ENCODE measurements around the gene PCSK1. TPM values are rescaled to one million over a fixed set of nuclear protein-coding genes. Genes with fewer than 3 reads are reported as not detected.

The PCSK1 gene
- total RNA-seq, 1 donor: 1.1 TPM

GRCh38 chr5:96455789-96456188 is 22.7 kb upstream of the PCSK1 start:
- Histone ChIP-seq H3K4me2 (ENCODE audit: insufficient read depth, low read length) (peak overlapping the region; percentile 50), H3K27ac (ENCODE audit: low read depth, low read length) (no peak overlapping the region), H3K79me2 (ENCODE audit: insufficient read depth, low read length) (no peaks in the 10 kb centered on the region), H3K9me3 (ENCODE audit: low read depth, low read length) (no peaks in the 10 kb centered on the region), H3K27me3 (ENCODE audit: insufficient read depth, low read length) (peaks cover under 1% of the 10 kb centered on the region), H4K20me1 (ENCODE audit: insufficient read depth, low read length) (no peaks in the 10 kb centered on the region), H3K4me1 (ENCODE audit: insufficient read depth, low read length) (no peaks in the 10 kb centered on the region), H2AFZ (ENCODE audit: low read length) (peak overlapping the region; percentile 6), H3K36me3 (ENCODE audit: insufficient read depth, low read length) (no peaks in the 10 kb centered on the region), H3K4me3 (ENCODE audit: insufficient read depth, low read length) (no peak overlapping the region)
- DNase-seq (ENCODE audit: insufficient read length, low spot score, missing footprints): no peak
- TF ChIP-seq CTCF (IDR thresholded peaks at IDR 0.05; ENCODE audit: extremely low read depth, low read depth, low read length): no peak

- Histone ChIP-seq H3K36me3 (ENCODE audit: insufficient read depth, low read length) (no peaks in the 10 kb centered on the region), H3K9me3 (ENCODE audit: low read depth, low read length) (no peaks in the 10 kb centered on the region), H3K4me1 (ENCODE audit: insufficient read depth, low read length) (no peaks in the 10 kb centered on the region), H2AFZ (ENCODE audit: low read length) (no peak overlapping the region), H4K20me1 (ENCODE audit: insufficient read depth, low read length) (no peaks in the 10 kb centered on the region), H3K27me3 (ENCODE audit: insufficient read depth, low read length) (peaks cover 13% of the 10 kb centered on the region), H3K4me3 (ENCODE audit: insufficient read depth, low read length) (no peak overlapping the region), H3K27ac (ENCODE audit: low read depth, low read length) (no peak overlapping the region), H3K79me2 (ENCODE audit: insufficient read depth, low read length) (no peaks in the 10 kb centered on the region), H3K4me2 (ENCODE audit: insufficient read depth, low read length) (no peak overlapping the region)
- DNase-seq (ENCODE audit: insufficient read length, low spot score, missing footprints): no peak
- no peak for TF ChIP-seq CTCF (IDR thresholded peaks at IDR 0.05; ENCODE audit: extremely low read depth, low read depth, low read length)
Observed at GRCh38 chr5:96453394-96453793, 20.3 kb upstream of the PCSK1 start.

- H3K4me3 ChIP-seq (ENCODE audit: insufficient read depth, low read length): no peak overlapping the region
- H3K27me3 ChIP-seq (ENCODE audit: insufficient read depth, low read length): peaks cover 34% of the 10 kb centered on the region
- no peak overlapping the region for H2AFZ ChIP-seq (ENCODE audit: low read length)
- H3K9me3 ChIP-seq (ENCODE audit: low read depth, low read length): no peaks in the 10 kb centered on the region
- no peak overlapping the region for H3K4me2 ChIP-seq (ENCODE audit: insufficient read depth, low read length)
- no peaks in the 10 kb centered on the region for H3K79me2 ChIP-seq (ENCODE audit: insufficient read depth, low read length)
- no peaks in the 10 kb centered on the region for H4K20me1 ChIP-seq (ENCODE audit: insufficient read depth, low read length)
- no peak for DNase-seq (ENCODE audit: insufficient read length, low spot score, missing footprints)
- H3K36me3 ChIP-seq (ENCODE audit: insufficient read depth, low read length): no peaks in the 10 kb centered on the region
- H3K27ac ChIP-seq (ENCODE audit: low read depth, low read length): no peak overlapping the region
- H3K4me1 ChIP-seq (ENCODE audit: insufficient read depth, low read length): no peaks in the 10 kb centered on the region
- TF ChIP-seq CTCF (IDR thresholded peaks at IDR 0.05; ENCODE audit: extremely low read depth, low read depth, low read length): no peak
Observed at GRCh38 chr5:96447949-96448348, 14.9 kb upstream of the PCSK1 start.

- Histone ChIP-seq H3K79me2 (ENCODE audit: insufficient read depth, low read length) (no peaks in the 10 kb centered on the region), H2AFZ (ENCODE audit: low read length) (no peak overlapping the region), H3K4me1 (ENCODE audit: insufficient read depth, low read length) (no peaks in the 10 kb centered on the region), H3K36me3 (ENCODE audit: insufficient read depth, low read length) (no peaks in the 10 kb centered on the region), H4K20me1 (ENCODE audit: insufficient read depth, low read length) (no peaks in the 10 kb centered on the region), H3K4me3 (ENCODE audit: insufficient read depth, low read length) (no peak overlapping the region), H3K27ac (ENCODE audit: low read depth, low read length) (no peak overlapping the region), H3K9me3 (ENCODE audit: low read depth, low read length) (no peaks in the 10 kb centered on the region), H3K27me3 (ENCODE audit: insufficient read depth, low read length) (peaks cover 23% of the 10 kb centered on the region), H3K4me2 (ENCODE audit: insufficient read depth, low read length) (no peak overlapping the region)
- no peak for DNase-seq (ENCODE audit: insufficient read length, low spot score, missing footprints)
- no peak for TF ChIP-seq CTCF (IDR thresholded peaks at IDR 0.05; ENCODE audit: extremely low read depth, low read depth, low read length)
Observed at GRCh38 chr5:96440185-96440538, 7.1 kb upstream of the PCSK1 start.

Data from osteoblast (primary cell).